Skeletal muscle cell (primary cell): ENCODE measurements around the gene EZR.
A peak's percentile ranks its signal among the peaks of the same experiment; 100 is the strongest.
"Not testable (repeated sequence)": the region's sequence is repeated elsewhere in the genome, so short reads cannot be mapped to it uniquely, and the experiment has no call there.

Experiments
- DNase-seq: peaks from one replicate; pipeline ENCODE4 v3.0.0-alpha.2; 2010; ENCODE audit warnings: low read depth
- H3K4me3 ChIP-seq: 2 replicates; pipeline ENCODE4 v1.5.1; 2011; ENCODE audit warnings: low read depth, mild to moderate bottlenecking, control low read depth, low read length, moderate library complexity

Gene EZR

GRCh38 chr6:158825038-158825950 lies 6.1 kb upstream of the EZR start:
- no peak overlapping the region for H3K4me3 ChIP-seq
- DNase-seq, result no peak

DNA sequence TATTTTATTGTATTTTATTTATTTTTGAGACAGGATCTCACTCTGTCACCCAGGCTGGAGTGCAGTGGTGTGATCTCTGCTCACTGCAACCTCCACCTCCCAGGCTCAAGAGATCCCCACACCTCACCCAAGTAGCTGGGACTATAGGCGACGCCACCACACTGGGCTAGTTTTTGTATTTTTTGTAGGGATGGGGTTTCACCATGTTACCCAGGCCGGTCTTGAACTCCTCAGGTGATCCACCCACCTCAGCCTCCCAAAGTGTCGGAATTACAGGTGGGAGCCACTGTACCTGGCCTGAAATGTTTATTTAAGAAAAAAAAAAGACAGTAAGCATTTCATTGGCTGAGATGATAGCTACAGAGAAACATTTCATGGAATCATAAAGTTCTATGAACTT lies 4.4 kb upstream of the EZR start:
- H3K4me3 ChIP-seq, DNase-seq: not testable (repeated sequence)

DNA sequence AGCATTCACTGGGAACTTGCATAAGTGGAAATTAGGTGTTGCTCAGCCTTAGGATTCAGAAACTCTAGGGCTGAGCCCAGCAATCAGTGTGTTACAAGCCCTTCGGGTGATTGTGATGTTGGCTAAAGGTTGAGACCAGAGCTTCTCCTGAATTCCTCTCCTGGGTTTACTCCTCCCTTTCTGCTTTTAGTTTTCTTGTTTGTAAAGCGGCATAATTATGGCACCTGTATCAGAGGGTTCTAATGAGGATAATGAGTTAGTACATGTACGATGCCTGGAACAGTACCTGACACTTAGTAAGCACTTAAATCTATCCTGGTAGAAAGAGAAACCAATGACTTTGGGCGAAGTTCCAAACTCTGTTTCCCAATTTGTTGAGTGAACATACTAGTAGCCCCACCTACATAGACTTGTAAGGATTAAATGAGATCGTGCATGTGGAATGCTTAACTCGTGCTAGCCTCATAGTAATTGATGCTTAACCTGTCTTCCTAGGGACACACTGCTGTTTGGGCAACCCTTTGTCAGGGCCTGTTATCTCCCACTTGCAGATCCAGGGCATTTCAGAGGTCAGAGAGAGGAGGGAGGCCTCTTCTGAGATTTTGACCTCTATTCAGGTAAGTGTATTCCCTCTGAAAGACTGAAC lies 932 bp upstream of the EZR start:
- DNase-seq, result no peak
- H3K4me3 ChIP-seq, result no peak overlapping the region

DNA sequence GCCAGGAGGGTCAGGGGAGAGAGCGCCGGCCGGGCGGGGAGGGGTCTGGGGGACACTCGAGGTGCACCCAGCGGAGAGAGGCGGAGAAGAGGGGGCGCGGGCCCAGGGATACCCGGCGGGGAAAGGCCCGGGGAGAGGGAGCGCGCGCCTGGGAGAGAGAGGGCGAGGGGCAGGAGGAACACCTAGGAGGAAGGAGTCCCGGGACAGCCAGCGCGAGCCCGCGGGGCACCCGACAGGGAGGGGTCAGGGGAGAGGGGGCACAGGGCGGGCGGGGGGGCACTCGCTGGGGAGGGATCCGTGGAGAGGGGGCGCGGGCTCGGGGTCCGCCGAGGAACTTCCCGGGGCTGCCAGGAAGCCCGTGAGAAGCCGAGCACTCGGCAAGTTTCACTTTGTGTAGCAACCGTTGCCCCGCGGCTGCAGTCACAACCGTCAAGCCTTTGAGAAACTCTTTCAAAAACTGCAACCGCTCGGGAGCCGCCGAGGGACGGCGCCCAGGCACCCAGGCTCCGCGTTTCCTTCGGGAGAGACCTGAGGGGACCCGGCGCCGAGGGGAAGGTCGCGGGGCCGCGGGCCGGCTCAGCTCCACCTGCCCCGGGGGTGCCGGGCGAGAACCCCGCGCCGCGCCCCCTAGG lies 471 bp downstream of the EZR start:
- DNase-seq, result no peak

DNA sequence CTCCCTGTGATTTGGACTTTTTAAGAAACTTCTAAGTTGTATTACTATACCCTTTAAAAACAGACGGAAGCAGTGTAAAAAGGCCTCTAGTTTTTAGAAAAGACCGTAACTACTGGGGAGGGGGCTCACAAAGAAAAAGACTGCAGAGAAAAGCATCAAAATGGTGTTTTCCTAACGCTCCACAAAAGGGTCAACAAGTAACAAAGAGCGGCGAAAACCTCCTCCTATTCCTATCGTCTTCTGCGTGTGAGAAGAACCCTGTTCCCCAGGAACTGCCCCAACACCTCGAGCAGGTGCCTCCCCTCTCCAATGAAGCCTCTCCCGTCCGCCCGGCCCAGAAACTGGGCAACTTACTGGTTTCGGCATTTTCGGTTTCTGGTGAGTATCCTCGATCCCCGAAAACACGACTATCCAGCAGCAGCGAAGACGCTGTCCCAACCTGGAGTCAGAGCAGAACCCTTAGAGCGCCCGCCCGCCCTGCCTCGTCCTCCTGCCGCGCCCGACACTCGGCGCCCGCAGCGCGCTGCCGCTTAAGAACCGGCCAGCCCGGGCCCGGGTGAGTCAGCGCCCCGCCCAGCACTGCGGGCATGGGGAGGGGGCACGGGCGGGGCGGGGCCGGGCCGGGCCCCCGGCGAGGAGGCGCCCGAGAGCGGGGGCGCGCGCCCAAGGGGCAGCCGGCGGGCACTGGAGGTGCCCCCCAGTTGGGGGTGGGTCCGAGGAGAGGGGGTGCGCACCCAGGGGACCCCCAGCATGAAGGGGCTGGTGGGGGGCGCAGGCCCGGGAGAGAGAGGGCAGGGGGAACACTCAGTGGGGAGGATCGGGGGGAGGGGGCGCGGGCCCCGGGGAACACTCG lies 1.2 kb downstream of the EZR start:
- peak overlapping the region; percentile 69 for H3K4me3 ChIP-seq

More for the DNA sequence above, 471 bp downstream of the EZR start:
- H3K4me3 ChIP-seq, result peak overlapping the region; percentile 69

DNA sequence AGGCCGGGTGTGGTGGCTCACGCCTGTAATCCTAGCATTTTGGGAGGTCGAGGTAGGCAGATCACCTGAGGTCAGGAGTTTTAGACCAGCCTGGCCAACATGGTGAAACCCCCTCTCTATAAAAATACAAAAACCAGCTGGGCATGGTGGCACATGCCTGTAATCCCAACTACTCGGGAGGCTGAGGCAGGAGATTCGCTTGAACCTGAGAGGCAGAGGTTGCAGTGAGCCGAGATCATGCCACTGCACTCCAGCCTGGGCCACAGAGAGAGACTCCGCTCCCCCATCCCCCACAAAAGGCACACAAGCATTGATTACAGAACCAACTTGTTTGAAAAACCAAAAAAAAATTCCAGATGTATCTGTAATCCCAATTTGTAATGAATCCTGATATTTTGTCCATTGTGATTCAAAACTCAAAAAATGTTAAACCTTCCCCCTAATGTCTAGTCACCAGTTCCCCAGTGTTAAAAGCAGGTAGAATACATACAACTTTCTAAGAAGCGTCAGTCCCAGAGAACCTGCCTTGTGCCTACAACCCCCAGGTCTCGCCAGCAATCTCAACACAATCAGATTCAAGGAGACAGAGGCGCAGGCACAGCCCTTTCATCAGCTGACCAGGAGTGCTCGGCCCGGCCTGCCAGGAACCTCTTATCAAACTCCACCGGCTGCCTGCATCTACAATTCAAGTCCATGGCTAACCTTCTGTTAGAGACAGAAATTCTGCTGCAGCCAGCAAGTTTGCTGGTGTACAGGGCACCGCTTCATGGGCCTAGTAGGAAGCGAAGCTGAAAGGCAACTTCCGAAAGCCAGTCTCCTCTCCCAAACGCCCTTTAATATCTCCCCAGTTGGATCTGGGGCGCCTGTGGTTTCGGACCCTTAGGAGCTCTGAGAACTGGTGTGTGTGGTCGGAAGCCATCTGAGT lies 2.1 kb downstream of the EZR start:
- H3K4me3 ChIP-seq, result peak overlapping the region; percentile 69
- no peak for DNase-seq

More for the DNA sequence above, 1.2 kb downstream of the EZR start:
- no peak for DNase-seq

DNA sequence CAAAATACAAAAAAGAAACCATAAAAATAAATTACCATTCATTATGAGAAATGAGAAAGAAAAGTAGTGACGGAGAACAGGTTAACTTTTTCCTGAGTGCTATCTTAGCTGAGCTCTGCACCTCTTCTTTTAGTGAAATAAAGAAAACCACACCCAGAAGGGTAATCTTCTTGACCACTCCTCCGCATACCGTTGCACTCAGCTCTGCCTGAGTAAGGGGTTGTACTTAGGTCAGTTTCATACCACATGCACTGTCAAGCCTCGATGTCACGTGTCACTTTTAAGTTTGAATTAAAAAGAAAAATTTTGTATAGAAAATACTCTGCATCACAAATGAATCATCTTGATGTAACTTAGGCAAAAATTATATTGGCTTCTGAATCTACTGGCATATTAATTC lies 2.8 kb downstream of the EZR start:
- no peak overlapping the region for H3K4me3 ChIP-seq
- no peak for DNase-seq

DNA sequence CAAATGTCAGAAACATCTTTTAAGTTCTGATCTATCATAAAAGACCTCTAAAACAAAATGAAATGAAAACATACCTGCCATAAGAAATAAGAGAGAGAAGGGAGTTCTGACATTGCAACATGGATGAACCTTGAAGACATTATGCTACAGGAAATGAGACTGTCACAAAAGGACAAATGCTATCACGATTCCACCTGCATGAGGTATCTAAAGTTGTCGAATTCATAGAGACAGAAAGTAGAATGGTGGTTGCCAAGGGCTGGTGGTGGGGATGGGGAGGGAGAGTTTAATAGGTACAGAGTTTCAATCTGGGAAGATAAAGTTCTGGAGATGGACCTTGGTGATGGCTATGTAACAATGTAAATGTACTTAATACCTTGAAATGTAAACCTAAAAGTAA lies 3.3 kb downstream of the EZR start:
- no peak for DNase-seq
- H3K4me3 ChIP-seq, result no peak overlapping the region

DNA sequence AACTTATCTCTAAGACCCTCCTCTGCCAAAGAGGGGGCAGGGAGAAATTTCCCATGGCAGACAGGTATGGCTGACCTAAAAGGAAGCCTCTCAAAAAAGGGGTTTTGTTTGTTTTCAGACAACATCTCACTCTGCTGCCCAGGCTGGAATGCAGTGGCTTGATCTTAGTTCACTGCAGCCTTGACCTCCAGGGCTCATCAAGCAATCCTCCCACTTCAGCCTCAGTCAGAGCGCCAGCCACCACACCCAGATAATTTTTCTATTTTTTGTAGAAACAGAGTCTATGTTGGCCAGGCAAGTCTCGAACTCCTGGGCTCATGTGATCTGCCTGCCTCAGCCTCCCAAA lies 3.8 kb downstream of the EZR start:
- no peak overlapping the region for H3K4me3 ChIP-seq
- no peak for DNase-seq

DNA sequence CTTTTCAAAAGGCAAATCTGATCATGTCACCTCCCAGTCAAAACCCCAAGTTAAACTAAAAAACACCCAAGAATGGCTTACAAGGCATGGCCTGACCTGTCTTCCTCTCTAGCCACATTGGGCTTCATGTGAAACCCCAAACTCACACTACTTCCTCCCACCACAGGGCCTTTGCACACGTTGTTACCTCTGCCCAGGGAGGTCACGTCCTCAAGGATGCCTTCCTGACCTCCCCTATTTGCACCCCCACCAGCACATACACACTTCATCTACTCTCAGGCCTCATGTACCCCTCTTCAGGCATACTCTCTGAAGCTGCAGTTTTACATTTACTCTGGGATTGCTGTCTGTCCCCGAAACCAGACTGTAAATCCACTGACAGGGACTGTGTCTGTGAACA lies 6.1 kb downstream of the EZR start:
- no peak for DNase-seq
- H3K4me3 ChIP-seq, result no peak overlapping the region

DNA sequence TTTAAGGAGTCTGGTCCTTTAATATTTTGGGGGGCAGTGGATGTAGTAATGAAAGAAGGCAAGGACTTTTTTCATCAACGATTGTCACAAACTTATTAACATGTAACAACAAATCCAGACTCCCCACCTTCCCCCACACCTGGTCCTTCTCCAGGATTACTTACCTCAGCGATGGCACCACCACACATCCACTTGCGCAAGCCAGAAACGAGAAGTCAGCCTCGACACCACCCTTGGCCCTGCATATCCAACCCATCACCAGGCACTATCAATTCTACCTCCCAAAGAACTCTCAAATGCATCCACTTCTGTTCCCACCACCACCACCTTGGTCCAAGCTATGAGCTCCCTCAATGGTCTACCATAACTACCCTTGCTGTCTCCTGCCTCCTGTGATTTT lies 6.6 kb downstream of the EZR start:
- no peak overlapping the region for H3K4me3 ChIP-seq
- no peak for DNase-seq

GRCh38 chr6:158810155-158811095 lies 8.7 kb downstream of the EZR start:
- H3K4me3 ChIP-seq, result no peak overlapping the region
- DNase-seq, result no peak

DNA sequence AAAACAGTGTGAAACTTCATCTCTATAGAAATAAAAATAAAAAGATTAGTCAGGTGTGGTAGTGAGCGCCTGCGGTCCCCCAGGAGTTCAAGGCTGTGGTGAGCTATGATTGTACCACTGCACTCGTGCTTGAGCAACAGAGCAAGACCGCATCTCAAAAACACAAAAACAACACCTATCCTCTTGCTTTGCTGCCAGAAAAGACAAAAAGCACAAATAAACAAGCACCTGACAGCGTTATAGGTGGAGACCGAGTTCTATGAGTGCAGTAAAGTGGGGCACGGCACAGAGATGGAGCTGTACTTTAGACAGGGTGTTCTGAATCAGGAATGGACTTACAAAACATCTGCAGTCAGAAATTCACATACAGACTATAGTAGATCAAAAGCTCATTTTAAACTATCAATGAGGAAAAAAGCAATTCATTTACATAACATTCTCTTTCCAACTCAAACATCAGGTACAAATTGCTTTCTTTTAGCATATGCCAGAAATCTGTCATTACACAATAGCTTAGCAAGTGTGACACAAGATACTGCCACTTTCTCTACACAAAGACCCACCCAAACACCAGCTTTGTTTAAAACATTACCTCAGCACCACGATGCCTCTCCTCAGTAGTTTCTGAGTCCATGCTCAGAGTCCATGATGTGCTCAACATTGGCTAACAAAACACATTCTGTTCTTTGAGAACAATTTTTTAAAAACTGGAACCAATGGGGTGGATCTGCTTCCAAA lies 10.1 kb downstream of the EZR start:
- H3K4me3 ChIP-seq, result no peak overlapping the region
- no peak for DNase-seq

GRCh38 chr6:158808442-158808833 lies 10.7 kb downstream of the EZR start:
- DNase-seq, result no peak
- H3K4me3 ChIP-seq, result no peak overlapping the region

GRCh38 chr6:158807515-158808441 lies 11.4 kb downstream of the EZR start:
- no peak for DNase-seq
- no peak overlapping the region for H3K4me3 ChIP-seq
